Activated CD4-positive, alpha-beta T cell treated with anti-CD3 and anti-CD28 coated beads, Interleukin-2, amount 50 U/mL, for 48 hours (primary cell): Measurements from ENCODE around the gene NELFE.
"Not testable (repeated sequence)": the region's sequence is repeated elsewhere in the genome, so short reads cannot be mapped to it uniquely, and the experiment has no call there.

Experiments
- DNase-seq, 2 experiments: peaks; one replicate each; pipeline ENCODE4 v3.0.0-alpha.2; 2020

Gene NELFE

DNA sequence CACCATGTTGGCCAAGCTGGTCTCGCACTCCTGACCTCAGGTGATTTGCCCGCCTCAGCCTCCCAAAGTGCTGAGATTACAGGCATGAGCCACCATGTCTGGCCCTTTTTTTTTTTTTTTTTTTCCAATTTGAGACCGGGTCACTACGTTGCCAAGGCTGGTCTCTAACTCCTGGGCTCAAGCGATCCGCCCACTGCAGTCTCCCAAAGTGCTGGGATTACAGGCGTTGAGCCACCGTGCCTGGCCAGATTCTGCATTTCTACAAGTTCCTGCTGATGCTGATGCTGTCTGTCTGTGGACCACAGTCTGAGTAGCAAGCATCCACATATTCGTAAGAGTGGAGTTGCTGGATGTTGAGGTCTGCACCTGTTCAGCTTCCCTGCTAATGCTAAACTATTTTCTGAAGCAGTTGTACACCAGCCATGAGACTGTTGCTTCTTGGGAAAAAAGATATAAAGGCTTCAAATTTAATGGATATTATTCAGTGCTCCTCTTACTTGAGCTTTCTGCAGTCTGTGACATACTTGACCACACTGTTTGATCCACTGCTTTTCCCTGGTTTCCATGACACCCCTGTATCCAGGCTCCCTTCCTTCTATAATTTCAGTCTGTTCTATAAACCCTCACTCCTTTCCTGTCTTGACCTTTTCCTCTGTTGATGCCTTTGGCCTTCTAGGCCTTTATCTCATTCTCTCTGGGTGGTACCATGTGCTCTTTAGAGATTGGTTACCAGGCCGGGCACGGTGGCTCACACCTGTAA, 46.8 kb downstream of the NELFE start:
- no peak for DNase-seq

DNA sequence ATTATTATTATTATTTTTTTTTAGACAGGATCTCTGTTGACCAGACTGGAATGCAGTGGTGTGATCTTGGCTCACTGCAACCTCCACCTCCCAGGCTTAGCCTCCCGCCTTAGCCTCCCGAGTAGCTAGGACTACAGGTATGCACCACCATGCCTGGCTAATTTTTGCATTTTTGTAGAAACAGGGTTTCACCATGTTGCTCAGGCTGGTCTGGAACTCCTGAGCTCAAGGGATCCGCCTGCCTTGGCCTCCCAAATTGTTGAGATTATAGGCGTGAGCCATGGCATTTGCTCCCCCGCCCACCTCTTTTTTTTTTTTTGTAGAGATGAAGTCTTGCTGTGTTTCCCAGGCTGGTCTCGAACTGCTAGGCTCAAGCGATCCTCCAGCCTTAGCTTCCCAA, 49.5 kb downstream of the NELFE start:
- not testable (repeated sequence) for DNase-seq

DNA sequence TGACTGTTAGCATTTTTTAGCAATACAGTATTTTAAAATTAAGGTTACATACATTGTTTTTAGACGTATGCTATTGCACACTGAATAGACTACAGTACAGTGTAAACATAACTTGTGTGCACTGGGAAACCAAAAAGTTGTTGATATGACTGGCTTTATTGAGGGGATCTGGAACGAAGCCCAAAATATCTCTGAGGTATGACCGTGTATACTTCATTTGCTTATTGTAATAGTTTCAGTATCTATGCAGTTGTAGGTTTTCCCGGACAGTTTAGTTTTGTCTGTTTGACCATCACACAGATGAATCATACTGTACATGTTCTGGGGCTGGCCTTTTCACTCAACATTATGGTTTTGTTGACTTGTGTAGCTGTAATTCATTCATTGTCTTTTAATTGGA, 50.0 kb downstream of the NELFE start:
- DNase-seq = no peak

DNA sequence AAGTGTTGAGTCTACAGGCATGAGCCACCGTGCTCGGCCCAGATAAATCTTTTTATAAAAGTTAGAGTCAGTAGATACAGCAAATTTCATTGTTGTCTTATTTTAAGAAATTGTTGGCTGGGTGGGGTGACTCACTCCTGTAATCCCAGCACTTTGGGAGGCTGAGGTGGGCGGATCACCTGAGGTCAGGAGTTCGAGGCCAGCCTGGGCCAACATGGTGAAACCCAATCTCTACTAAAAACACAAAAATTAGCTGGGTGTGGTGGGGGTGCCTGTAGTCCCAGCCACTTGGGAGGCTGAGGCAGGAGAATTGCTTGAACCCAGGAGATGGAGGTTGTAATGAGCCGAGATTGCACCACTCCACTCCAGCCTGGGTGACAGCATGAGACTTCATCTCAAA, 50.5 kb downstream of the NELFE start:
- DNase-seq = not testable (repeated sequence)

DNA sequence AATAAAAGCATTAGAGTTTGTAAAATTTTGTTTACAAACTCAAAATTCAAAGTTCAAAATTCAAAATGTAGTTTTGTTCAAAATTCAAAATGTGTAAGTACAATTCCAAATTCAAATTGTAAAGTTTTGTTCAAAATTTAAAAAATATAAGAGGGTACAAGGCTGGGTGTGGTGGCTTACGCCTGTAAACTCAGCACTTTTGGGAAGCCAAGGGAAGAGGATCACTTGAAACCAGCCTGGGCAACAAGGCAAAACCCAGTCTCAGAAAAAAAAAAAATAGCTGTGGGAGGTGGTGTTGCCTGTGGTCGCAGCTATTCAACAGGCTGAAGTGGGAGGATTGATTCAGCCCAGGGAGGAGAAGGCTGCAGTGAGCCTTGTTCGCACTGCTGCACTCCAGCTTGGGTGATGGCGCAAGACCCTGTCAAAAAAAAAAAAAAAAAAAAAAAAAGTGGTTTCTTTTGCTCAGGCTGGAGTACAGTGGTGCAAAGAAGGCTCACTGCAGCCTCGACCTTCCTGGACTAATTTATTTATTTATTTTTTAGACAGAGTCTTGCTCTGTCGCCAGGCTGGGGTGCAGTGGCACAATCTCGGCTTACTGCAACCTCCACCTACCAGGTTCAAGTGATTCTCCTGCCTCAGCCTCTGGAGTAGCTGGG, 51.5 kb downstream of the NELFE start:
- DNase-seq = no peak

DNA sequence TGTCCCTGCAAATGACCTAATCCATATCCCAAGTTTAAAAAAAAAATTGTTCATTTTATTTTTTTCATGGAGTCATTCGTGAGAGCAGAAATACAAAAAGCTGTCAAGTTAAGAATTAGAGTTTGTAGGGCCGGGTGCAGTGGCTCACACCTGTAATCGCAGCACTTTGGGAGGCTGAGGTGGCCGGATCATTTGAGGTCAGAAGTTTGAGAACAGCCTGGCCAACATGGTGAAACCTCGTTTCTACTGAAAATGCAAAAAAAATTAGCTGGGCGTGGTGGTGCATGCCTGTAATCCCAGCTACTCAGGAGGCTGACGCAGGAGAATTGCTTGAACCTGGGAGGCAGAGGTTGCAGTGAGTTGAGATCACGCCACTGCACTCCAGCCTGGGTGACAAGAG, 52.0 kb downstream of the NELFE start:
- not testable (repeated sequence) for DNase-seq

DNA sequence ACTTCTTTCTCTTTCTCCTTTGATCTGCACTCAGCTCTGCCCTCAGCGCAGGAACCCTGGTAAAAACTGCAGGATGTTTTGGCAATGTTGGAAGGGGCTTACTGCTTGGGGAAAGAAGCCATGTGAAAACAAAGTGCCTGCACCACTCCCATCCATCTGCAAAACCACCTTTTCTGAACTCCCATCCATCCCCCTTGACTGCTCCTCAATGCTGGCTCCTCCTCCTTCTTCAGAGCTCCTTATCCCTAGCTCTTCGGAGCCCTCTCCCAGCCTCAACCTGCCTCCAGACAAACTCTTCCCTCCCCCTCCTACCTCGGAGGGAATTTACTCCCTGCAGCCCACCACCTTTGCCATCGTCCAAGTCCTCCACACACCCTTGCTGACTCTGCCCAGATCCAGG, 52.6 kb downstream of the NELFE start:
- DNase-seq = no peak

DNA sequence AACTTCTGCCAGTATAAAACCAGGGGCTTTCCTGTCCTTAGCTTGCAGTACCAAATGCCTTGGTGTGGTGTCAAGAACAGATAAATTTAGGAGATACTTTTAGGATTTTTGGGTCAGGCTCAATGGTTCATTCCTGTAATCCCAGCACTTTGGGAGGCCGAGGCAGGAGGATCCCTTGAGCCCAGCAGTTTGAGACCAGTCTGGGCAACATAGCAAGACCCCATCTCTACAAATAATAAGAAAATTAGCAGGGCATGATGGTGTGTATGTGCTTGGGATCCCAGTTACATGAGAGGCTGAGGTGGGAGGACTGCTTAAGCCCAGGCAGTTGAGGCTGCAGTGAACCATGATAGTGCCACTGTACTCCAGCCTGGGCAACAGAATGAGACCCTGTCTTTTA, 53.7 kb downstream of the NELFE start:
- no peak for DNase-seq

DNA sequence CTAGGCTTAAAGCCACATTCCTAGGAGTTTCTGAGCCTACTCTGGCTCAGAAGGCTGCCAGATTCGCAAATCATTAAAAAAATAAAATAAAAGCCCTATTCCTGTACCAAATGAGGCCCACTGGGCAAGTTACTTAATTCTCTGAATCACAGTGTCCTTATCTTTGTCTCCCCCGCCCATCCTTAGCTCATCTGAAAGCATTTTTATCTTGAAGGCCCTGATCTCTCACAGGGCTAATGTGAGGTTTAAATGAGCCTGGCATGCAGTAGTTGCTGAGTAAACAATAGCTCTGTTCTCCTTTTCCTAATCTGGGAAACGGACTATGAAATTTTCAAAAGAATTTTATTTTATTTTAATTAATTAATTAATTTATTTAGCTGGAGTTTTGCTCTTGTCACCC, 54.8 kb downstream of the NELFE start:
- DNase-seq = no peak
